Liver (tissue), 3 donors: ENCODE data around the gene RAB3IP.

Source experiments
- CTCF ChIP-seq: fragments of 150-350 bp; IDR thresholded peaks from 2 replicates; pipeline ENCODE4 v1.5.1; 2017; ENCODE audit warnings: improper control_type of control experiment, low read depth, low read length; ENCODE audit not compliant: missing input control
- EGR1 ChIP-seq, 2 donors: IDR thresholded peaks; 2 replicates each; pipeline ENCODE4 v1.6.1; 2016 to 2018; ENCODE audit warnings: antibody characterized with exemption in 2 of 2, low read depth in 2 of 2
- FOXA1 ChIP-seq: IDR thresholded peaks from 2 replicates; pipeline ENCODE4 v1.6.1; 2016; ENCODE audit warnings: antibody characterized with exemption
- GABPA ChIP-seq, 2 donors: IDR thresholded peaks in 1 of 2; conservative IDR thresholded peaks in 1 of 2; 2 replicates each; pipeline ENCODE4 v1.6.1; 2016; ENCODE audit warnings: antibody characterized with exemption in 2 of 2, mild to moderate bottlenecking in 1 of 2, moderate library complexity in 1 of 2
- JUND ChIP-seq, 2 donors: IDR thresholded peaks; 2 replicates each; pipeline ENCODE4 v1.6.1; 2016; ENCODE audit warnings: antibody characterized with exemption in 2 of 2
- MAX ChIP-seq: IDR thresholded peaks from 2 replicates; pipeline ENCODE4 v1.6.1; 2016; ENCODE audit warnings: antibody characterized with exemption
- RAD21 ChIP-seq, 2 donors: IDR thresholded peaks; 2 replicates each; pipeline ENCODE4 v1.6.1; 2016; ENCODE audit warnings: antibody characterized with exemption in 2 of 2, mild to moderate bottlenecking in 2 of 2
- REST ChIP-seq: IDR thresholded peaks from 2 replicates; pipeline ENCODE4 v1.6.1; 2016; ENCODE audit warnings: antibody characterized with exemption, mild to moderate bottlenecking
- SP1 ChIP-seq: IDR thresholded peaks from 2 replicates; pipeline ENCODE4 v1.6.1; 2018; ENCODE audit warnings: antibody characterized with exemption, mild to moderate bottlenecking
- TAF1 ChIP-seq: conservative IDR thresholded peaks from 2 replicates; pipeline ENCODE4 v1.6.1; 2016; ENCODE audit warnings: antibody characterized with exemption, mild to moderate bottlenecking
- ZBTB33 ChIP-seq: IDR thresholded peaks from 2 replicates; pipeline ENCODE4 v1.6.1; 2016; ENCODE audit warnings: antibody characterized with exemption
- donor health status: healthy.
- donor health status: healthy.

GRCh38 chr12:69835081-69835480 lies 96.4 kb downstream of the RAB3IP start:
- no peak for TF ChIP-seq REST
- no peak for TF ChIP-seq CTCF
- no peak for TF ChIP-seq JUND (IDR thresholded peaks at IDR 0.05)
- no peak for TF ChIP-seq SP1
- TF ChIP-seq FOXA1, result no peak
- no peak for TF ChIP-seq MAX
- no peak for TF ChIP-seq TAF1
- no peak for TF ChIP-seq GABPA (IDR thresholded peaks at IDR 0.05 in 1 of 2, conservative IDR thresholded peaks at IDR 0.05 in 1 of 2)
- no peak for TF ChIP-seq EGR1 (IDR thresholded peaks at IDR 0.05; ENCODE audit: low read depth in 2 of 2)
- TF ChIP-seq ZBTB33, result no peak
- no peak for TF ChIP-seq RAD21 (IDR thresholded peaks at IDR 0.05)
